NCI-H2107 treated with DMSO at 0.1 percent for 48 hours (cell line): ENCODE results near the gene RB1.
"Not testable (repeated sequence)": the region's sequence is repeated elsewhere in the genome, so short reads cannot be mapped to it uniquely, and the experiment has no call there.

Source experiments
- DNase-seq: peaks from one replicate; lab custom pipeline; 2025; ENCODE audit not compliant: unreplicated experiment; lab: John Stamatoyannopoulos, UW

RB1 gene

DNA sequence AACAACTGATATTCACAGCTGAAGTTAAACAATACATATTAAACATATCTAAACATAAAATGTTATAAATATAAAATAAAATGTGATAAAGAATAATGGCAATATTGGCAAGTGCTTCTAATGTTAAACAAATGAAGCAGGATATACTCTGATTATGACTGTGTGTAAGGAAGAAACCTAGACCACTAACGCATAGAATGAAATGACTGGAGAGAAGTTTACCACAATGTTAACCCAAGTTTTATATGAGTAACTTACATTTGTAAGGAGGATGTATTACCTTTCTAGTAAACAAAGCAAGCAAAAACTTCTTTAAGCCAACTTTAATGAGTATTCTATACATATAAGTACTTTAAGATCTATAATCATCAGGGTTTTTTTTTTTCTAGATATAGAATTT, 43.0 kb downstream of the RB1 start:
- no peak for DNase-seq

DNA sequence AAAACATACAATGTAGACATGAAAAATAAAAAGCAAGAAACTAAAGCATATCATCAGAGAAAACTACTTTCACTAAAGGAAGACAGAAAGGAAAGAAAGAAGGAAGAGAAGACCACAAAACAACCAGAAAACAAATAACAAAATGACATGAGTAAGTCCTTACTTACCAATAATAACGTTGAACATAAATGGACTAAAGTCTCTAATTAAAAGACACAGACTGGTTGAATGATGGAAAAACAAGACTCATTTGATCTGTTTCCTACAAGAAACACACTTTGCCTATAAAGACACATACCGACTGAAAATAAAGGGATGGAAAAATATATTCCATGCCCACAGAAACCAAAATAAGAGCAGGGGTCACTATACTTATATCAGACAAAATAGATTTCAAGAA, 46.0 kb downstream of the RB1 start:
- no peak for DNase-seq

- no peak for DNase-seq
These were observed 50.0 kb downstream of the RB1 start for GRCh38 chr13:48353590-48353989.

DNA sequence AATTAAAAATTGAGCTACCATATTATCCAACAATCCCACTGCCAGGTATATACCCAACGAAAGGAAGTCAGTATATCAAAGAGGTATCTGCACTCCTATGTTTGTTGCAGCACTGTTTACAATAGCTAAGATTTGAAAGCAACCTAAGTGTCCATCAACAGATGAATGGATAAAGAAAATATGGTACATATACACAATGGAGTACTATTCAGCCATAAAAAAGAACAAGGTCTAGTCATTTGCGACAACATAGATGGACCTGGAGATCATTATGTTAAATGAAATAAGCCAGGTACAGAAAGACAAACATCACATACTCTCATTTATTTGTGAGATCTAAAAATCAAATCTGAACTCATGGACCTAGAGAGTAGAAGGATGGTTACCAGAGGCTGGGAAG, 52.0 kb downstream of the RB1 start:
- not testable (repeated sequence) for DNase-seq

GRCh38 chr13:48356750-48357149, 53.2 kb downstream of the RB1 start:
- DNase-seq: no peak

GRCh38 chr13:48369988-48370387, 66.4 kb downstream of the RB1 start:
- DNase-seq: no peak

GRCh38 chr13:48370815-48371214, 67.3 kb downstream of the RB1 start:
- DNase-seq: no peak

GRCh38 chr13:48377857-48378256, 74.3 kb downstream of the RB1 start:
- DNase-seq: no peak

- DNase-seq: no peak
These were observed 77.0 kb downstream of the RB1 start for GRCh38 chr13:48380581-48380980.

DNA sequence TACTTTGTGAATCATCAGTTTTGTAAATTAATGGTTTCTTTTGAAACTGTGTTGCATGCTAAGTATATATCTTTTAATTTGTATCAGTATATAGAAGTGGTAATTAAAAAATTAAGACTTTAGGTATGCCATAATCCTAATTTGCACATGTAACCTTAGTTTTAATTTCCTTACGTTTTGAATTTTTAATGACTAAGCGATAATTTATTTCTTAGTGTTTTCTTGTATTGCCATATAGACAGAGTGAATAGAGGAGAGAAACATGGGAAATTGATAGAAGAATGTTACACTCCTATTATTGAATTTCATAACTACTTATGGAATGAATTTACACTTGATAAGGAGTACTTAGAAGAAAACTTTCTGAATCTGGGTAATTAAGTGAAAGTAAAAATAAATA, 79.8 kb downstream of the RB1 start:
- DNase-seq: no peak

- no peak for DNase-seq
These were observed 83.3 kb downstream of the RB1 start for GRCh38 chr13:48386816-48387215.

GRCh38 chr13:48391257-48391656, 87.7 kb downstream of the RB1 start:
- DNase-seq: no peak

- no peak for DNase-seq
These were observed 89.6 kb downstream of the RB1 start for GRCh38 chr13:48393030-48393697.

- no peak for DNase-seq
These were observed 90.1 kb downstream of the RB1 start for GRCh38 chr13:48393698-48394085.

GRCh38 chr13:48397744-48398143, 94.2 kb downstream of the RB1 start:
- DNase-seq: no peak

DNA sequence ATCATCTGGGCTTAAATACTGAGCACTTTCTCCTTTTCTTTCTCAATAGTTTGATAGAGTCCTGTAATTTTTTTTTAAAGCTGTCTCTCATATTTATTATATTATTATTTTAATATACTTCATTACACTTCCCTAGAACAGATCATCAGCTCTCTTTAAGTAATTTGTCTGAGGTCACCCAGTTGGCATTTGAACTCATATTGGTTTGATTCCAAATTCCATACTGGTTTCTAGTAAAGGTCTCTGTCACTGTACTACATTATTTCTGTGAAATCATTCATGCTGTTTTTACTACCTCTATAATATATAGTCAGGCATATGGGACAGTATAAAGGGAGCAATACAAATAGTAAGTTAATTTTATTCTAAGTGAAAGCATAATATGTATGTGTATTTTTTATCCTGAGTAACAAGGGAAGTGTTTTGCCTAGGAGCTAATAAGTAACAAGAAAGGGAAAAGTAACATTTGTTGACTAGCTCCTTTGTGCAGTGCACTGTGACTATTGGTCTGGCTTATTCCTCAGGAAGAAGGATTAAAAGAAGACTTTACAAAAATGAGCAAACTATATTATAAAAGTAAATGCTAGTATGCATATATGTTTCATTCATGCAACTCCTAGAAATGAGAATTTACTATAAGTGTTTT, 95.0 kb downstream of the RB1 start:
- DNase-seq: no peak

- DNase-seq: no peak
These were observed 96.6 kb downstream of the RB1 start for GRCh38 chr13:48400090-48400694.

DNA sequence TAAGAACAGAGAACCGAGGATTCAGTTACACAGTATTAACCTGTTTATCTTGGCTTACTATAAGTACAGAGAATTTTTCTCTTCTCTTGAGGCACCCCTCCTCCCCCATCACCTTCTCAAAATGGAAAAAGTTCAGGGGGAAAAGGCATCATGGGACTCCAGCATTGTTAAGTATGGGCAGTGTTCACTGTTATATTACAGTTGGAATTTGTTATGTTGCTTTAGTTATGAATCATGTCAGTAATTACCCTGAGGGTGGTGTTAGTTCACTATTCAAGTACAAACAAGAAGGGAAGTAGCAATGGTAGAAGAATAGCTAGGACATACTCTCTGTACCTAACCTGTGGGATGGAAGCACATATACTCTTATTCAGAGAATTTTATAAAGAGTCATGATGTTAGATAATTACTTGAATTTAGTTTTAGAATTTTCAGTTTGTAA, 97.3 kb downstream of the RB1 start:
- DNase-seq: no peak

DNA sequence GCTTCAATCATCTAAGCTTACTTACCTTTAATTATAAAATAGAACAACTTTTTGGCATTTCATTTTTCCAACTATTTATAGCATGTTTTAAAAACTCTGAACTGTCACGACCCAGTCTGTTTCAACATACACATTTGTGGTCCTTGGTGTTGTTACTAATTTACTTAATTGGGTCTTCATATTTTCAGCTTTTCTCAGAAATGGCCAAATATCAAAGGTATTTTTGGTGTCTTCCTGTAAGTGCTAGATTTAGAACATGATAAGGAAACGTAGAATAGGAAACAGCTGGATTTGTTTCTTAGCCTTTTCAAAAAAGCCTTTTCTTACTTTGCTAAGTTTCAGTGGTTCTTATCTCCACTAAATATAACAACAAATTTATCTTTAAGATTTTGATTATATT, 97.9 kb downstream of the RB1 start:
- DNase-seq: no peak

GRCh38 chr13:48402325-48402932, 98.9 kb downstream of the RB1 start:
- no peak for DNase-seq

DNA sequence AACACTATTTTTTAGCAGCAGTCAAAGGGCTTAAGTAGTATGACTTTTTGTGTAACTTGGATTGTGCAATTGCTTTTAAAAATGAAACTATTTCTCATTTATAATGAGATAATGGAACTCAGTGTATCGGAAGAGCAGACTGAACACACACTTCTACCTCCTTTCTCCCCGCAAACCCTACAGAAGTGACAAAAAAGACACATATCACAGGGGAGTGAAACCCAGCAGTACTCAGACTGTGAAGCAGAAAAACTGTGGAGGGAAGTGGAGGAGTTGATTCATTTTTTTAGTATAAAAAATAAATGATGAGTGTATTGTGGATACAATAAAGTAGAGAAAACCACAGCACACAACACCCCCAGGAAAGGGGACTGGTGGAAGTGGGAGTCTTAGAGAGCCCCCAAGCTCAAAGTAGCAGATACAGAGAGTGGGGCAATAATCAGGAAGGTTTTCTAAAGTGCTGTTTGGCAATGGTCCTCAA, 99.6 kb downstream of the RB1 start:
- no peak for DNase-seq

GRCh38 chr13:48403913-48404312, 100.4 kb downstream of the RB1 start:
- no peak for DNase-seq
